Trophoblast cell (in vitro differentiated cells and primary cell): ENCODE results near the gene ITLN1. TPM values are rescaled to one million over a fixed set of nuclear protein-coding genes. Genes with fewer than 3 reads are reported as not detected.
"Not testable (repeated sequence)": the region's sequence is repeated elsewhere in the genome, so short reads cannot be mapped to it uniquely, and the experiment has no call there.

Source experiments
- DNase-seq, 2 donors: peaks; one replicate each; pipeline ENCODE4 v3.0.0-alpha.2; 2016
- H2AFZ ChIP-seq: 2 replicates; pipeline ENCODE4 v1.6.1; 2013; ENCODE audit warnings: low read length, moderate library complexity, mild to moderate bottlenecking; ENCODE audit not compliant: insufficient read depth, poor library complexity
- H2AK5ac ChIP-seq: 2 replicates; pipeline ENCODE4 v1.6.1; 2013; ENCODE audit warnings: mild to moderate bottlenecking, low read length
- H2BK120ac ChIP-seq: 2 replicates; pipeline ENCODE4 v1.6.1; 2013; ENCODE audit warnings: low read length, mild to moderate bottlenecking, moderate library complexity; ENCODE audit not compliant: insufficient read depth, poor library complexity
- H2BK12ac ChIP-seq: 2 replicates; pipeline ENCODE4 v1.6.1; 2013; ENCODE audit warnings: mild to moderate bottlenecking, low read length, moderate library complexity
- H2BK5ac ChIP-seq: 2 replicates; pipeline ENCODE4 v1.6.1; 2013; ENCODE audit warnings: low read length, low read depth, moderate library complexity, mild to moderate bottlenecking; ENCODE audit not compliant: poor library complexity
- H3K14ac ChIP-seq: 2 replicates; pipeline ENCODE4 v1.6.1; 2013; ENCODE audit warnings: mild to moderate bottlenecking, low read length
- H3K18ac ChIP-seq: 2 replicates; pipeline ENCODE4 v1.6.1; 2013; ENCODE audit warnings: mild to moderate bottlenecking, low read length
- H3K23ac ChIP-seq: 2 replicates; pipeline ENCODE4 v1.6.1; 2013; ENCODE audit warnings: low read length
- H3K27ac ChIP-seq: 2 replicates; pipeline ENCODE4 v1.5.1; 2013; ENCODE audit warnings: low read depth, mild to moderate bottlenecking, inconsistent platforms, low read length, moderate library complexity
- H3K27me3 ChIP-seq: 2 replicates; pipeline ENCODE4 v1.6.1; 2013; ENCODE audit warnings: inconsistent platforms, mild to moderate bottlenecking, low read length, moderate library complexity; ENCODE audit not compliant: insufficient read depth
- H3K36me3 ChIP-seq, 2 experiments: 1 replicate in 1 of 2; 2 replicates in 1 of 2; pipeline ENCODE4 v1.6.1; 2013; ENCODE audit warnings: low read length in 2 of 2, mild to moderate bottlenecking in 2 of 2, moderate library complexity in 1 of 2; ENCODE audit not compliant: insufficient read depth in 2 of 2, control insufficient read depth in 1 of 2
- H3K4ac ChIP-seq: 2 replicates; pipeline ENCODE4 v1.6.1; 2013; ENCODE audit warnings: low read depth, mild to moderate bottlenecking, low read length, moderate library complexity
- H3K4me1 ChIP-seq, 2 experiments: 1 replicate in 1 of 2; 2 replicates in 1 of 2; pipeline ENCODE4 v1.6.1; 2013; ENCODE audit warnings: low read length in 2 of 2, mild to moderate bottlenecking in 2 of 2, moderate library complexity in 1 of 2; ENCODE audit not compliant: insufficient read depth in 2 of 2, control insufficient read depth in 1 of 2
- H3K4me2 ChIP-seq: 2 replicates; pipeline ENCODE4 v1.6.1; 2013; ENCODE audit warnings: inconsistent platforms, mild to moderate bottlenecking, low read length, moderate library complexity
- H3K4me3 ChIP-seq: 2 replicates; pipeline ENCODE4 v1.5.1; 2013; ENCODE audit warnings: mild to moderate bottlenecking, low read depth, low read length, inconsistent platforms
- H3K79me1 ChIP-seq: one replicate; pipeline ENCODE4 v1.6.1; 2013; ENCODE audit warnings: low read length
- H3K79me2 ChIP-seq: 2 replicates; pipeline ENCODE4 v1.6.1; 2013; ENCODE audit warnings: low read length, mild to moderate bottlenecking; ENCODE audit not compliant: control insufficient read depth, insufficient read depth, poor library complexity
- H3K9ac ChIP-seq: 2 replicates; pipeline ENCODE4 v1.6.1; 2013; ENCODE audit warnings: mild to moderate bottlenecking, low read length
- H3K9me3 ChIP-seq: 2 replicates; pipeline ENCODE4 v1.6.1; 2013; ENCODE audit warnings: low read depth, mild to moderate bottlenecking, control low read depth, inconsistent platforms, low read length; ENCODE audit not compliant: insufficient read depth
- H4K12ac ChIP-seq: 2 replicates; pipeline ENCODE4 v1.6.1; 2013; ENCODE audit warnings: low read depth, mild to moderate bottlenecking, low read length, moderate library complexity
- H4K8ac ChIP-seq: 2 replicates; pipeline ENCODE4 v1.6.1; 2013; ENCODE audit warnings: low read depth, mild to moderate bottlenecking, low read length, moderate library complexity
- H4K91ac ChIP-seq: one replicate; pipeline ENCODE4 v1.6.1; 2013; ENCODE audit warnings: low read depth, mild to moderate bottlenecking, low read length, moderate library complexity
- WGBS: extraction: QIAGEN DNeasy Blood & Tissue Kit; methylation state at CpG from one replicate; pipeline ENCODE4 v1.1.7; 2013; ENCODE audit warnings: missing lambda C conversion rate; ENCODE audit not compliant: insufficient read length, insufficient coverage; ENCODE audit errors: extremely low coverage; 5-methylcytosine and 5-hydroxymethylcytosine counted together
- polyA plus RNA-seq: library from polyadenylated mRNA; stranded (reverse); fragments of 200-250 nt; gene quantifications from 2 replicates; pipeline ENCODE4 v1.2.3, GENCODE V29; 2013

ITLN1 gene
- polyA plus RNA-seq, result 0.04 and 0.08 TPM in 2 replicates

DNA sequence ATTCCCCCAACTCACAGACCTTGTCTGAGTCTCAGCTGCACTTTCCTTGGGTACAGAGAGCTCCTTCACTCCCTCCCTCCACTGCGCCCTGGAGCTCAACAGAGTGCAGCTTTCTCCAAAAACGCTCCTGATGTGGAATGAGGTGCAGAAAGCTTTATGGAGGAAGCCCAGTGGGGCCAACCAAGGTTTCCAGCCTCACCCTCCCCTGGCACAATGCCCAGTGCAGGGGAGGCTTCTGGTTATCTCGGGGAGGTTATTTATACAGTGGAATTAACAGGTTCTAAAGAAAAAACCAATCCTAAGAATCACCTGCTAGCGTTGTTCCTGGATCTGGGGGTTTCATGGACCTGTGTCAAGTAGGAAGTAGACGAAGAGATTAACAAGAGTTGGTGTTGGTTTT lies at the start of gene ITLN1:
TSS of gene ITLN1 (minus strand) at position 139 of the 400 bp plus-strand sequence. CDS start 303 bp downstream, outside the sequence.
- no peak within 1 kb of the TSS for H4K8ac ChIP-seq
- no peak within 1 kb of the TSS for H2AFZ ChIP-seq
- no peak within 1 kb of the TSS for H4K12ac ChIP-seq
- no peak within 1 kb of the TSS for H2BK120ac ChIP-seq
- H3K27me3 ChIP-seq, result no peaks in the 10 kb centered on the region
- H3K4ac ChIP-seq, result no peak within 1 kb of the TSS
- H3K27ac ChIP-seq, result no peak within 1 kb of the TSS
- no peak within 1 kb of the TSS for H2BK12ac ChIP-seq
- H2BK5ac ChIP-seq, result no peak within 1 kb of the TSS
- H4K91ac ChIP-seq, result no peak within 1 kb of the TSS
- H3K36me3 ChIP-seq, result no peaks in the 10 kb centered on the region
- peaks cover 0 to 3% of the 10 kb centered on the region in 2 experiments for H3K4me1 ChIP-seq
- H3K79me1 ChIP-seq, result no peaks in the 10 kb centered on the region
- no peak within 1 kb of the TSS for H3K18ac ChIP-seq
- no peak within 1 kb of the TSS for H3K9ac ChIP-seq
- no peak within 1 kb of the TSS for H3K23ac ChIP-seq
- DNase-seq, result no peak
- no peak within 1 kb of the TSS for H3K14ac ChIP-seq
- no peak within 1 kb of the TSS for H2AK5ac ChIP-seq
- H3K79me2 ChIP-seq, result no peaks in the 10 kb centered on the region
- WGBS, result no CpG with 5 or more reads among the region's 5 CpGs
- H3K4me3 ChIP-seq, result no peak within 1 kb of the TSS
- H3K4me2 ChIP-seq, result no peak within 1 kb of the TSS
- H3K9me3 ChIP-seq, result no peaks in the 10 kb centered on the region

DNA sequence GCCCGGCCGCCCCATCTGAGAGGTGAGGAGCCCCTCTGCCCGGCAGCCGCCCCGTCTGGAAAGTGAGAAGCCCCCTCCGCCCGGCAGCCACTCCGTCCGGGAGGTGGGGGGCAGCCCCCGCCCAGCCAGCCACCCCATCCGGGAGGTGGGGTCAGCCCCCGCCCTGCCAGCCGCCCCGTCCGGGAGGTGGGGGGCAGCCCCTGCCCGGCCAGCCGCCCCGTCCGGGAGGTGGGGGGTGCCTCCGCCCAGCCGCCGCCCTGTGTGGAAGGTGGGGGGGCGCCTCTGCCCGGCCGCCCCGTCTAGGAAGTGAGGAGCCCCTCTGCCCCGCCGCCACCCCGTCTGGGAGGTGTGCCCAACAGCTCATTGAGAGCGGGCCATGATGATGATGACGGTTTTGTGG lies 48.3 kb upstream of the ITLN1 start:
- H4K91ac ChIP-seq, H4K12ac ChIP-seq, H2BK120ac ChIP-seq, H2BK5ac ChIP-seq, H2AK5ac ChIP-seq, H3K79me1 ChIP-seq, H3K9ac ChIP-seq, H3K79me2 ChIP-seq, H3K23ac ChIP-seq, H3K18ac ChIP-seq, H3K4me2 ChIP-seq, H3K4me3 ChIP-seq, H4K8ac ChIP-seq, H2AFZ ChIP-seq, H2BK12ac ChIP-seq, H3K27me3 ChIP-seq, DNase-seq, H3K14ac ChIP-seq, H3K36me3 ChIP-seq, H3K4ac ChIP-seq, H3K27ac ChIP-seq, H3K9me3 ChIP-seq, H3K4me1 ChIP-seq: not testable (repeated sequence)
- 100% methylated on average over 1 of the region's 31 CpGs for WGBS

DNA sequence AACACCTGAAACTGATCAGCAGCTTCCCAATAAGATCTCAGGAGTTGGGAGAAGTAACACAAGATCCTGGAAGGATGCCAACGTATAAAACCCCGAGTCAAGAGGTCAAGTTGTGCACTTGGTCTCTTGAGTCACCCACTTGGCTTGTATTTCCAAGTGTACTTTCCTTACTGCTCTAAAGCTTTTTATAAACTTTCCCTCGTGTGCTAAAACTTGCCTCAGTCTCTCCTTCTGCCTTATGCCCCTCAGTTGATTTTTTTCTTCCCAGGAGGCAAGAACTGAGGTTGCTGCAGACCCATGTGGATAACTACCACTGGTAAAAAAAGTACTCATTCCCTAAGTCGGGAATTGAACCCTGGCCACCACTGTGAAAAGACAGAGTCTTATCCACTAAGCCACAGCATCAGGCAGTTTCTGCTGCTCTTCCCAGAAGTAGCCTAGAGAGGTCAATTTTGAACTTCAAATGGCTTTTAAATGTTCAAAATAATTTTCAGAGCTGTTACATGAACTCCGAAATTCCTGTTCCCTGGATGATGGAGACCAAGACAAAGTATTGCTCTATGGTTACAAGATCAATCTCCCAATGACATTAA lies 40.8 kb upstream of the ITLN1 start:
- no peak overlapping the region for H4K12ac ChIP-seq
- no peak overlapping the region for H2BK12ac ChIP-seq
- H3K4ac ChIP-seq, result no peak overlapping the region
- H2BK5ac ChIP-seq, result no peak overlapping the region
- H3K23ac ChIP-seq, result no peak overlapping the region
- WGBS, result no CpG with 5 or more reads among the region's 5 CpGs
- H3K79me2 ChIP-seq, result no peaks in the 10 kb centered on the region
- no peak overlapping the region for H3K4me3 ChIP-seq
- no peaks in the 10 kb centered on the region for H3K27me3 ChIP-seq
- no peak overlapping the region for H3K27ac ChIP-seq
- no peaks in the 10 kb centered on the region for H3K4me1 ChIP-seq
- no peaks in the 10 kb centered on the region for H3K36me3 ChIP-seq
- no peaks in the 10 kb centered on the region for H3K79me1 ChIP-seq
- H4K91ac ChIP-seq, result no peak overlapping the region
- H3K9me3 ChIP-seq, result peaks cover 7% of the 10 kb centered on the region
- no peak overlapping the region for H3K9ac ChIP-seq
- no peak overlapping the region for H4K8ac ChIP-seq
- no peak overlapping the region for H2AFZ ChIP-seq
- no peak overlapping the region for H3K14ac ChIP-seq
- H2BK120ac ChIP-seq, result no peak overlapping the region
- H3K4me2 ChIP-seq, result no peak overlapping the region
- H2AK5ac ChIP-seq, result no peak overlapping the region
- no peak overlapping the region for H3K18ac ChIP-seq
- no peak for DNase-seq

DNA sequence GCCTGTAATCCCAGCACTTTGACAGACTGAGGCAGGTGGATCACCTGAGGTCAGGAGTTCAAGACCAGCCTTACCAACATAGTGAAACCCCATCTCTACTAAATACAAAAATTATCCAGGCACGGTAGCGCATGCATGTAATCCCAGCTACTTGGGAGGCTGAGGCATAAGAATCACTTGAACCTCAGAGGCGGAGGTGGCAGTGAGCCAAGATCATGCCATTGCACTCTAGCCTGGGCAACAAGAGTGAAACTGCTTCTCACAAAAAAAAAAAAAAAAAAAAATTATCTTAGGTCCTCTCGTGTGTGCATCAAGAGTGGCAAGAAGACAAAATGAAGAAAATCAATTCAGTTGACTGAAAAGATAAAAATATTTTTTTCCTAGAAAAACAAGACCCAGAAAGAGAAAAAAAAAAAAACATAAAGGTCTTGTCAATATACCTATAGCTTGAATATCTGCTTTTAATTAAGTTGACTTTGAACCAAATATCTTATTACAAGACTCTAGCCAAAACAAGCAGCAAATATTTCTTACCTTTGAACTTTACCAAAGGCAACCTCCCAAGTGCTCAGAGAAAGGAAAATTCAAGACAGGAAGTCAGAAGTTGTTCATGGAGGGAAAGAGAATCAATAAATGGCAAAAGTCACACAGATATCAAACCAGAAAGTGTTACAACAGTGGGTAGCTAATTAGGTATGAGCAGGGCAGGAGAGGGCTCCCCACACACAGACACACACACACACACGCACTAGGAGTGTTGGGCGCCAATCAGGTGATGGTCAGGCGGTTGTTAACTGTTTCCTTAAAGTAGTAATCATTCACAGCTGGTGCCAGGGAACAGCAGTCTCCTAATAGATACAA lies 40.0 kb upstream of the ITLN1 start:
- Histone ChIP-seq H4K8ac (no peak overlapping the region), H3K36me3 (no peaks in the 10 kb centered on the region), H3K9me3 (peaks cover 7% of the 10 kb centered on the region), H2BK5ac (no peak overlapping the region), H3K4ac (no peak overlapping the region), H3K27ac (no peak overlapping the region), H3K79me2 (no peaks in the 10 kb centered on the region), H2AFZ (no peak overlapping the region), H3K79me1 (no peaks in the 10 kb centered on the region), H3K4me2 (no peak overlapping the region), H3K14ac (no peak overlapping the region), H3K18ac (no peak overlapping the region), H3K9ac (no peak overlapping the region), H4K91ac (no peak overlapping the region), H2BK120ac (no peak overlapping the region), H3K4me3 (no peak overlapping the region), H2AK5ac (no peak overlapping the region), H3K23ac (no peak overlapping the region), H3K27me3 (no peaks in the 10 kb centered on the region), H4K12ac (no peak overlapping the region), H3K4me1 (no peaks in the 10 kb centered on the region), H2BK12ac (no peak overlapping the region)
- WGBS, result no CpG with 5 or more reads among the region's 7 CpGs
- DNase-seq, result no peak
